Measurements from ENCODE around the gene DUS3L.

DUS3L gene

DNA sequence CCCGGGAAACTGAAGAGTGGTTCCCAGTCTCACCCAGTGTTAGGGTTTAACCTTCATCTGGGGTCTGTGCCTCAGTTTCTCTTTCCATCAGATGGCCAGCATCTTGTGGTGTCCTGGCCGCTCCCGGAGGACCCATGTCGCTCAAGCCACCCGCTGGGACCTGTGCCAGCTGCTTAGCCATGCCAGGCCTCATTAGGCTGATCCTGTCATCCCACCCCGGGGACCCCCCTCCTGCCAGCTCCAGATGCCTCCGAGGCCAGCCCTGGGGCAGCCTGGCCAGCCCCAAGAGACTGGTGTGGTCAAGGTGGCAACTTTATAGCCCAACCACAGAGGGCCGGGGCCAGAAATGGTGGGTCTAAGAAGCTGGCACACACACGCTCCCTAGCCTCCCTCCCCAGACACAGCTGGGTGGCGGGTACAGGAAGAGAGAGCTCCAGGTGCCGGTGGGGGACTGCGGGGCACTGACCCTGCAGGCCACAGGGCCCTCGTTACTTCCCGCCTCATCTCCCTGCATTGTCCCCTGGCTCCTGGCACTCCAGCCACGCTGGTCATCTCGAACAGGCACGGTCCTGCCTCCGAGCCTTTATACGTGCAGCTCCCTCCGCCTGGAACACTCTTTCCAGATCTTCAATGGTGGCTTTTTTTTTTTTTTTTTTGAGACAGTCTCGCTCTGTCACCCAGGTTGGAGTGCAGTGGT, 17.3 kb upstream of the DUS3L start:
- no peak for ATAC-seq (ENCODE audit: low read depth)
- no peaks in the 10 kb centered on the region for H3K9me3 ChIP-seq (ENCODE audit: severe bottlenecking)
- H3K4me1 ChIP-seq (ENCODE audit: insufficient read depth, poor library complexity, severe bottlenecking), result no peaks in the 10 kb centered on the region
- H3K27me3 ChIP-seq (ENCODE audit: insufficient read depth, poor library complexity, severe bottlenecking), result peaks cover 12% of the 10 kb centered on the region
- no peak for TF ChIP-seq CTCF (IDR thresholded peaks at IDR 0.05; ENCODE audit: poor library complexity, severe bottlenecking)
- H3K27ac ChIP-seq (ENCODE audit: poor library complexity, severe bottlenecking), result no peak overlapping the region
- DNase-seq (ENCODE audit: low spot score), result no peak
- no peaks in the 10 kb centered on the region for H3K36me3 ChIP-seq (ENCODE audit: low read depth)
- no peak overlapping the region for H3K4me3 ChIP-seq (ENCODE audit: severe bottlenecking)

- TF ChIP-seq CTCF (IDR thresholded peaks at IDR 0.05; ENCODE audit: poor library complexity, severe bottlenecking), result no peak
- H3K9me3 ChIP-seq (ENCODE audit: severe bottlenecking), result no peaks in the 10 kb centered on the region
- ATAC-seq (ENCODE audit: low read depth) (no peak), DNase-seq (ENCODE audit: low spot score) (no peak)
- no peaks in the 10 kb centered on the region for H3K36me3 ChIP-seq (ENCODE audit: low read depth)
- no peaks in the 10 kb centered on the region for H3K4me1 ChIP-seq (ENCODE audit: insufficient read depth, poor library complexity, severe bottlenecking)
- H3K27me3 ChIP-seq (ENCODE audit: insufficient read depth, poor library complexity, severe bottlenecking), result peaks cover 12% of the 10 kb centered on the region
- no peak overlapping the region for H3K27ac ChIP-seq (ENCODE audit: poor library complexity, severe bottlenecking)
- no peak overlapping the region for H3K4me3 ChIP-seq (ENCODE audit: severe bottlenecking)
These were observed 15.9 kb upstream of the DUS3L start for GRCh38 chr19:5806905-5807304.

GRCh38 chr19:5806133-5806489, 15.1 kb upstream of the DUS3L start:
- DNase-seq (ENCODE audit: low spot score) (no peak), ATAC-seq (ENCODE audit: low read depth) (no peak)
- Histone ChIP-seq H3K4me1 (ENCODE audit: insufficient read depth, poor library complexity, severe bottlenecking) (no peaks in the 10 kb centered on the region), H3K27me3 (ENCODE audit: insufficient read depth, poor library complexity, severe bottlenecking) (peaks cover 12% of the 10 kb centered on the region), H3K36me3 (ENCODE audit: low read depth) (no peaks in the 10 kb centered on the region), H3K9me3 (ENCODE audit: severe bottlenecking) (no peaks in the 10 kb centered on the region), H3K4me3 (ENCODE audit: severe bottlenecking) (no peak overlapping the region), H3K27ac (ENCODE audit: poor library complexity, severe bottlenecking) (no peak overlapping the region)
- peak; percentile 38 for TF ChIP-seq CTCF (IDR thresholded peaks at IDR 0.05; ENCODE audit: poor library complexity, severe bottlenecking)

- Histone ChIP-seq H3K4me1 (ENCODE audit: insufficient read depth, poor library complexity, severe bottlenecking) (no peaks in the 10 kb centered on the region), H3K27me3 (ENCODE audit: insufficient read depth, poor library complexity, severe bottlenecking) (peaks cover 12% of the 10 kb centered on the region), H3K27ac (ENCODE audit: poor library complexity, severe bottlenecking) (no peak overlapping the region), H3K36me3 (ENCODE audit: low read depth) (no peaks in the 10 kb centered on the region), H3K9me3 (ENCODE audit: severe bottlenecking) (no peaks in the 10 kb centered on the region), H3K4me3 (ENCODE audit: severe bottlenecking) (peak overlapping the region; percentile 25)
- ATAC-seq (ENCODE audit: low read depth), result peak; percentile 37
- peak; percentile 65 for TF ChIP-seq CTCF (IDR thresholded peaks at IDR 0.05; ENCODE audit: poor library complexity, severe bottlenecking)
- no peak for DNase-seq (ENCODE audit: low spot score)
These were observed 14.6 kb upstream of the DUS3L start for GRCh38 chr19:5805462-5806132.

Measured in RWPE2 (cell line).